GM15510 (cell line): Measurements from ENCODE around the gene AKIRIN2.

Experiments
- POLR2A ChIP-seq: IDR thresholded peaks from 3 replicates; pipeline ENCODE4 v1.6.1; 2011; ENCODE audit warnings: borderline replicate concordance; ENCODE audit not compliant: insufficient read length; ENCODE audit errors: extremely low read depth

AKIRIN2 gene

GRCh38 chr6:87697581-87698546 lies 4.2 kb downstream of the AKIRIN2 start:
- no peak for TF ChIP-seq POLR2A

GRCh38 chr6:87692086-87692485 lies 9.9 kb downstream of the AKIRIN2 start:
- TF ChIP-seq POLR2A = no peak

- TF ChIP-seq POLR2A = no peak
These were observed 11.6 kb downstream of the AKIRIN2 start for GRCh38 chr6:87690441-87690840.

- no peak for TF ChIP-seq POLR2A
These were observed 14.7 kb downstream of the AKIRIN2 start for GRCh38 chr6:87687296-87687695.

GRCh38 chr6:87684895-87685654 lies 17.0 kb downstream of the AKIRIN2 start:
- no peak for TF ChIP-seq POLR2A

- TF ChIP-seq POLR2A = no peak
These were observed 18.1 kb downstream of the AKIRIN2 start for GRCh38 chr6:87683890-87684289.

GRCh38 chr6:87682310-87682709 lies 19.7 kb downstream of the AKIRIN2 start:
- no peak for TF ChIP-seq POLR2A

GRCh38 chr6:87675004-87675681 lies 26.9 kb downstream of the AKIRIN2 start:
- no peak for TF ChIP-seq POLR2A

GRCh38 chr6:87674290-87674689 lies 27.7 kb downstream of the AKIRIN2 start:
- no peak for TF ChIP-seq POLR2A

GRCh38 chr6:87673237-87673636 lies 28.8 kb downstream of the AKIRIN2 start:
- TF ChIP-seq POLR2A = no peak

- no peak for TF ChIP-seq POLR2A
These were observed 29.4 kb downstream of the AKIRIN2 start for GRCh38 chr6:87672641-87673040.

GRCh38 chr6:87671555-87672029 lies 30.4 kb downstream of the AKIRIN2 start:
- TF ChIP-seq POLR2A = no peak

- TF ChIP-seq POLR2A = no peak
These were observed 31.3 kb downstream of the AKIRIN2 start for GRCh38 chr6:87670707-87671106.

- no peak for TF ChIP-seq POLR2A
These were observed 33.0 kb downstream of the AKIRIN2 start for GRCh38 chr6:87669051-87669450.

- no peak for TF ChIP-seq POLR2A
These were observed 34.0 kb downstream of the AKIRIN2 start for GRCh38 chr6:87668013-87668412.
